Hematopoietic multipotent progenitor cell treated with erythropoietin and hydrocortisone succinate and interleukin-3 and kit ligand, for 8 days (in vitro differentiated cells): ENCODE measurements around the gene OR11A1.

Source experiments
- DNase-seq: peaks from one replicate; pipeline ENCODE4 v3.0.0-alpha.2; 2015

The OR11A1 gene, protein sequence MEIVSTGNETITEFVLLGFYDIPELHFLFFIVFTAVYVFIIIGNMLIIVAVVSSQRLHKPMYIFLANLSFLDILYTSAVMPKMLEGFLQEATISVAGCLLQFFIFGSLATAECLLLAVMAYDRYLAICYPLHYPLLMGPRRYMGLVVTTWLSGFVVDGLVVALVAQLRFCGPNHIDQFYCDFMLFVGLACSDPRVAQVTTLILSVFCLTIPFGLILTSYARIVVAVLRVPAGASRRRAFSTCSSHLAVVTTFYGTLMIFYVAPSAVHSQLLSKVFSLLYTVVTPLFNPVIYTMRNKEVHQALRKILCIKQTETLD

DNA sequence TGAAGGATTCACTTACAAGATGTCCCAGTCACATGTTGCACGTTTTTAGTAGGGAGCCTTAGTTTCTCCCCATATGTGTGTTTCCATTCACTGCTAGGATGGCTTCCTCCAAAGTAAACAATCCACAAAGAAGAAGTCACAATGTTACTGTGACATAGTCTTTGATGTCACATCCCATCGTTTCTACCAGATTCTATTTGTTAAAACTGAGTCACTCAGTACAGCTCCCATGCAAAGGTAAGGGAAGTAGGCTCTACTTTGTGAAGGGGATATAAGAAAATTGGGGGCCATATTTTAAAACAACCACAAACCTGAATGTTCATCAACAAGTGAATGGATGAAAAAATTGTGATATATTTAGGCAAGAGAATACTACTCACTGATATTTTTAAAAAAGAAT, at the start of gene OR11A1, which contains the start of gene OR2H1:
OR11A1 (minus strand) TSS at position 101 of the 400 bp plus-strand sequence. CDS start 29,430 bp downstream, outside the sequence.
OR2H1 (plus strand) TSS at position 185 of the 400 bp plus-strand sequence. CDS start 4,615 bp downstream, outside the sequence.
- DNase-seq = no peak

DNA sequence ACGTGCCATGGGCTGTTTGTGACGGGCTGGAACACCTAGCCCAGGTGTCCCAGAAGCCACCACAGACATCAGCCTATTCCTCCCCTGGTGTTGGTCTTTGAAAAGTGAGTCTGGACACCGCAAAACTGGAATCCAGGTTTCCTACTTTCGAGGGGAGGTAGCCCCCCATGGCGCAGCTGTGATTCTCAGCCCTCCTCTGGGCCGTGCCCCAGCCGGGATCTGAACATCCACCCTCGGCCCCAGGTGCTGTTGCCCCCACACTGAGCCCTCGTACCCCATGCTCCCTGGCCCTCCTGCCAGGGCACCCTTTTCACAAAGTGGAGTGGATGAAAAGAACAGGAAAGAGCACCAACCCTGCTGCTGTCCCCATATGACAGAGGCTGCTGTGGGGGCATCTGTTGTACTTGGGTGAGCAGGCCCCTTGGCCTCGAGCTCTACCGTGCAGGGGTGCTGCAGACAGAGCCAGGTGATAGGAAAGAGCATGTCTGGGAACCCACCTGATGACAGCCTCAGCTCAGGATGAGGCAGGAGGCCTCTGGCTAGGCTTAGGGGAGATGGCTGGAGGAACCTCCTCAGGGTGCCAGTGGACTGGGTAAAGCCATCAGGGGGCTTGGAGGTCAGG, 49.7 kb upstream of the OR11A1 start:
- no peak for DNase-seq

- DNase-seq = no peak
These were observed 48.9 kb upstream of the OR11A1 start for GRCh38 chr6:29505808-29506207.

GRCh38 chr6:29504961-29505360, 48.1 kb upstream of the OR11A1 start:
- no peak for DNase-seq

DNA sequence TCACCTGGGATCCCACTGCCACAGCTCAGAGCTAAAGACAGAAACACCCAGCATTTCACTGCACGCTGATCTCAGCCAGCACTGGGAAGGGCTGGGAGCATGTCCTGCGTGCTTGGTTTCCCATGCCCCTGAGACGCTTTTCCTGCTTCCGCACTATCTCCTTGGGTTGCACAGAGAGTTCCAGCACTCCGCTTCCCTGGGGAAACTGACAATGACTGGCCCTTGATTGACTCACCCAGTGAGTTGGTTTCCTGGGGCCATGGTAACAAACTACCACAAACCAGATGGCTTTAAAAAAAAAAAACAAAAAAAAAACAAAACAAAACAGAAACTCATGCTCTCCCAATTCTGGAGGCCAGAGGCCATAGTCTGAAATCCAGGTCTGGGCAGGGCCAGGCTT, 45.7 kb upstream of the OR11A1 start:
- no peak for DNase-seq

- DNase-seq = no peak
These were observed 45.3 kb upstream of the OR11A1 start for GRCh38 chr6:29502181-29502580.

DNA sequence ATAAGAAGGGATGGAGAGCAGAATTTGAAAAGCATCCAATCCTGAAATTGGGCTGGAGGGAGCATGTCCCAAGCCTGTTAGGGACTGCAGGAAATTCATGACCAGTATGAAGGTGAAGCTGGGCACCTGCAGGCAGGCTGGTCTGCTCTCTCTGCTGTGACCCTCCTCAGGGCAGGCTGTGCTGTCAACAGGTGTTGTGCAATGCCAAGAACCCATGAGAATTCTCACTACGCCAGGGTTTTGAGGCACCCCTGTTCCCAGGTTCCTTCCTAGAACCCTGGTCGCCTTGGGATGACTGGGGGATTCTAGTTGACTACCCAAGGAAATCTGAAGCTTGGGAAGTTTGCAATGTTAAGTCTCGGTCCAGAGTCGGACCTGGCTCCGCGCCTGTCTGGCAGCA, 44.2 kb upstream of the OR11A1 start:
- no peak for DNase-seq

GRCh38 chr6:29500594-29500993, 43.7 kb upstream of the OR11A1 start:
- no peak for DNase-seq

- DNase-seq = no peak
These were observed 42.8 kb upstream of the OR11A1 start for GRCh38 chr6:29499704-29500103.

DNA sequence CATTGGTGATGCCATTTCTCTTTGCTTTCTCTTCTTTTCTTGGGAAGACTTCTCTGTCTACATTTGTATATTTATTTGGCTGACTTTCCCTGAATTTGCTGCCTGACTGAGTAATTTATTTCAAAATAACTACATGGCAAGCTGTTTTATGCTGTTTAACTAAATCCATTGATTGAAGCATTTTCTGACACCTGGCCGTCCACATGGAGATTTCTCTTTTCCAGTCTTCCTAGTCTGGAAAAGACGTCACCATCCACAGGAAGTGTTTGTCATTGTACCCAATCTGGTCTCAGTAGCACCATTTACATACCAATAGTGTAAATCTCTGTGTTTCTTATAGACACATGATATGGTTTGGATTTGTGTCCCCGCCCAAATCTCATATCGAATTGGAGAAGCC, 40.1 kb upstream of the OR11A1 start:
- DNase-seq = no peak

GRCh38 chr6:29495571-29495970, 38.7 kb upstream of the OR11A1 start:
- DNase-seq = no peak

DNA sequence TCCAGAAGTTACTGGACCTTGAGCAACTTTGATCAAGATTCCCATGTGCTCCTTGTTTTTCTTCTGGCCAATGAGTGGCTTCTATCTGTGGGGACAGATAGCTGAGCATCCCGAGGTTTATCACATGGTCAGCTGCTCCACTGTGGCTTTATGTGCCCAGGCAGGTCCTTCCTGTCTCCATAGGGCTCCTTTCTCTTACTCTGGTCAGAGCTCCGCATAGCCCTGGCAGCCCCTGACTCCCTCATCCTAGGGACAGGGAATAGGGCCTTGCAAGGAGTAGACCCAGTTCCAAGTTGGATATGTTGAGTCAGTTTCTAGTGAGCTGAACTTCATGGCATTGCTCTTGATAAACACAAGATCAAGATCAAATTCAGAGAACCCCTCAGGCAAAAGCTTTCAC, 37.3 kb upstream of the OR11A1 start:
- no peak for DNase-seq

GRCh38 chr6:29493261-29493660, 36.4 kb upstream of the OR11A1 start:
- DNase-seq = no peak

- DNase-seq = no peak
These were observed 34.7 kb upstream of the OR11A1 start for GRCh38 chr6:29491574-29491973.

DNA sequence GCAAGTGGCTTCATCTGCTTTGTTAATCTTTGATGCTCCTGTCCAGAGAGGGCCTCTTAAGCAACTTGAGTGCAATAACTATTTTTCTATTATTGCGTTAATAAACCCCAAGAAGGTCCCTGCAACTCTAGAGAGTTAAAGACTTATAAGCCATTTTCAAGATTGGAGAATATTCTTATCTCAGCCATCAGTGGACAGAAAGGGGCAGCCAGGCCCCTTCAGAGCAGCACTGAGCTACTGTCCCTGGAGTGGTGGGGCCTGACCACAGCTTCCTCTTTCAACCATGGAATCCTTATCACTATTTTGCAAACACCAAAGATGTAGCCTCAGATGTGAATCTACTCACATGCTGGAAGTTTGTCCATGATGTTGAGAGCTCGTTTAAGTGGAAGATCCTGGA, 33.7 kb upstream of the OR11A1 start:
- peak; percentile 69 for DNase-seq

- peak; percentile 27 for DNase-seq
These were observed 33.2 kb upstream of the OR11A1 start for GRCh38 chr6:29490055-29490454.

- DNase-seq = no peak
These were observed 32.4 kb upstream of the OR11A1 start for GRCh38 chr6:29489286-29489685.

DNA sequence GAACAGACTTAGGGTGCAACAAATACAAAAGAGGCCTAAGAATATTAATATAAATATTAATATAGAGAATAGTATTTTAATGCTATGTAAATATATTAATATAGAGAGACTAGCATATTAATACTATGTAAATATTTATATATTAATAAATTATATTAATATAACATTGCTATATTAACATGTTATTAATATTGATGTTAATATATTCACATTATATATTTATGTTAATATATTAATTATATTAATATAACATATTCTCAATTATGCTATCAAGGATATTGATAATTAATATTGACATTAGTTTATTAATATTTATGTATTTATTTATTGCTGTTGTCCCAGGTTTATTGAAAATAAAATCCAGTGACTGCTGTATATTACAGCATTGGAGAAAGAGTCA, 32.0 kb upstream of the OR11A1 start:
- no peak for DNase-seq

DNA sequence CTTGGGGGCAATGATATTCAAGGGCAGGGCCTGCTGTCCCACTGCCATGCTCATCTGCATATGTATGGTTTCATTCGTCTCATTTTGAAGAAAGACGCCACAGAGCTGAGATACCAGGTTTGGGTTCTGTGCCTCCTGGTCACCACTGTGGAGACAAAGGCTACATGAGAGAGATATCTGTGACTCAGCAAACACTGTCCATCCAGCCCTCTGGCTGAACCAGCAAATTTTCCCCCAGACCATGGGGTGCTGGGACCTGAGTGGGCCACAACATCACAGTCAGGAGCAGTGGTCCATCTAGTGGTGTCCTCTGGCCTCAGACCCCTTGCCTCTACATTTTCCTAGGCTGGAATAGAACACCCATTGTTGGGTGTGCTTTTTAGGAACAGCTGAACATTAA, 30.8 kb upstream of the OR11A1 start, which contains the start of gene MAS1L:
MAS1L (minus strand) TSS at position 297 of the 400 bp plus-strand sequence; CDS start at position 243, 54 bp downstream.
- no peak for DNase-seq

DNA sequence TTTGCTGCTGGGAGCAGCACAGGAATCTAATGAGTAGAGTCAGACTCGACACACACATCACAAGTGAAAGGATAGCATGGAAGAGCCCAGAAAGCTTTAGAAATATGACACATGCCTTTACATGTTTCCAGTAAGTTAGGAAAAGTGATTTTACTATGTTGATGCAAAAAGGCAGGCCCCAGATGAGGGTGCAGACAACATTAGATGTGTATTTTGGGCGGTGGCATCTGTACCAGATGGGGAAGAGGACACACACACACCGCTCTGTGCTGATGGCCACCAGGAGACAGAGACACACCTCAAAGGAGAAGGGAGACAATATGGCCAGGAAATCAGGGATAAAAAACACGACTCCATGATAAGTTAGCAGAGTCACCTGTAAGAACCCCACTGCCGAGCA, 30.3 kb upstream of the OR11A1 start:
- DNase-seq = no peak

- peak; percentile 44 for DNase-seq
These were observed 29.7 kb upstream of the OR11A1 start for GRCh38 chr6:29486577-29486976.

GRCh38 chr6:29483735-29484134, 26.9 kb upstream of the OR11A1 start:
- DNase-seq = no peak

DNA sequence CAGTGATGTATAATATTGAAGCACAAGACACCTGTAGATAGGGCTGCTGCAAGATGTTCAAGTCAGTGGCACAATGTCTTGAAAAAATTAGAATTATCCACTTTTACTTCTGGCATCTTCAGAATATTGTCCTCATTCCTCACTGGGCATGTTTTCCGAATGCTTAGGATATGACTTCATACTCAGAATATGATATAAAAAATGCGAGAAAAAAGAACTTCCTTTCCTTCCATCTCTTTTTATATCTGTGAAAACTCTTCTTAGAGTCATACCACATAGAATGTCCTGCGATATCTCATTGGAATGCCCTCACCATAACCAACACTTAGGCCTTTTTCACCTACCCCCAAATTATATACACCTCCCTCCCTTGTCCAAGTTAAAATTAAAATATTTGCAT, 26.3 kb upstream of the OR11A1 start:
- DNase-seq = no peak

- DNase-seq = no peak
These were observed 22.7 kb upstream of the OR11A1 start for GRCh38 chr6:29479560-29479959.

- DNase-seq = no peak
These were observed 21.9 kb upstream of the OR11A1 start for GRCh38 chr6:29478740-29479139.
